Limb (tissue), 2 donors: Measurements from ENCODE around the gene ADGRV1.

Source experiments
- DNase-seq, 2 donors: peaks; one replicate each; pipeline ENCODE4 v3.0.0-alpha.2; 2016; ENCODE audit errors: extremely low spot score in 2 of 2

Gene ADGRV1

GRCh38 chr5:90871391-90871991 lies 312.9 kb downstream of the ADGRV1 start:
- peak in 1 of 2 donors; percentile 11 for DNase-seq

DNA sequence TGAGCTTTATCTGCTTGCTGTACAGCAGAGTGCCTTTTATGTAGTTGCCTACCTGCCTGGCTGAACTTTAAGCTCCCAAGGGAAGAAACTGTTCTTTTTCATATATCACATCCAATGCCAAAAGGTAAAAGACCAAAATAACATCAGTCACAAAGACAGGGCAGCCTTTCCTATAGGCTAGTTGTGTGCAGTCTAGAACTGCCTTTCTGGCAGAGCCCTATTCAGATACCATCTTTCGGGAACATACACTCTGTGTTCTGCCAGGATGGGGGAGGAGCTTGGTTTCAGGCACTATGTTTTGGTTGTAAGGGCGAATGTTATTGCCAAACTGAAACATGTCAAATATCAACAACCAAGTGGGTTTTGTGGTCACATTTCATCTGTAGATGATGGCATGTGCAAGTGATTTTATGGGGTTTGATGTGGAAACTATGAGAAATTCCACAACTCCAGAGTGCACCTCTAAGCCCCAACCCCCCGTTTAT lies 314.5 kb downstream of the ADGRV1 start:
- no peak for DNase-seq

GRCh38 chr5:90874066-90874465 lies 315.5 kb downstream of the ADGRV1 start:
- no peak for DNase-seq

- DNase-seq = no peak
These were observed 316.9 kb downstream of the ADGRV1 start for GRCh38 chr5:90875456-90875855.

- no peak for DNase-seq
These were observed 317.8 kb downstream of the ADGRV1 start for GRCh38 chr5:90876366-90876765.

- DNase-seq = no peak
These were observed 318.5 kb downstream of the ADGRV1 start for GRCh38 chr5:90877049-90877448.

- peak in 1 of 2 donors; percentile 34 for DNase-seq
These were observed 319.5 kb downstream of the ADGRV1 start for GRCh38 chr5:90878081-90878480.

GRCh38 chr5:90878549-90879196 lies 320.1 kb downstream of the ADGRV1 start:
- DNase-seq = no peak

DNA sequence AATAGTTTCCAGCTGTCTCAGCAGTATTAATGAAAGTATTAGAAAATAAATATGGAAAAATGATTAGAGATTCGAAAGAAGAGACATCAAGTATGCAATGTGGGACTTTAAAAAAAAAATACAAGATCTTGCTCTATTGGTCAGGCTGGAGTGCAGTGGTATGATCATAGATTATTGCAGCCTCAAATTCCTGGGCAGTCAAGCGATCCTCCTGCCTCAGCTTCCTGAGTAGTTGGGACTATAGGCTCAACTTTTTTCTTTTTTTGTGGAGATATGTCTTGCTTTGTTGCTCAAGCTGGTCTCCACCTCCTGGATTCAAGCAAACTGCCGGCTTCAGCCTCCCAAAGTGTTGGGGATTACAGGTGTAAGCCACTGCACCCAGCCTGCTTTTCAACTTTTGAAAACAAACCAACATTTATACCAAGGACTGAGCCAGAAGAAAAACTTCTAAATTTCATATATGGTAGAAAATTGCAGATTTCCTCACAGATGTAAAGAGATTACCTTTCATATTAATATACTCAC lies 323.1 kb downstream of the ADGRV1 start:
- no peak for DNase-seq

- no peak for DNase-seq
These were observed 323.9 kb downstream of the ADGRV1 start for GRCh38 chr5:90882448-90882847.

GRCh38 chr5:90885180-90885868 lies 326.7 kb downstream of the ADGRV1 start:
- DNase-seq = no peak

- DNase-seq = no peak
These were observed 327.8 kb downstream of the ADGRV1 start for GRCh38 chr5:90886381-90886780.

- no peak for DNase-seq
These were observed 330.1 kb downstream of the ADGRV1 start for GRCh38 chr5:90888511-90889324.

DNA sequence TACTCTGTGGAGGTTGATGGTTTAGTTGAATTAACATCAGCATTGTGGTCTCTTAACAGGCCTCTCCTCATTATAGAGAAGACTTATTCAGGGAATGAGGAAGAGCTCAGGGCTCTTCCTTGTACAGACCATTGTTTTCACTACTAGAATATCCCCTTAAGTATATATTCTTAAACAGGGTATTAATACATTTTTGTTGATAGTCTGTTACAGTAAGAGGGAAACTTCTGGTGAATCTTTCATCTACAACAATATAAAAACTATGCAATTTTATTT lies 330.7 kb downstream of the ADGRV1 start:
- no peak for DNase-seq

GRCh38 chr5:90890180-90890579 lies 331.6 kb downstream of the ADGRV1 start:
- no peak for DNase-seq

DNA sequence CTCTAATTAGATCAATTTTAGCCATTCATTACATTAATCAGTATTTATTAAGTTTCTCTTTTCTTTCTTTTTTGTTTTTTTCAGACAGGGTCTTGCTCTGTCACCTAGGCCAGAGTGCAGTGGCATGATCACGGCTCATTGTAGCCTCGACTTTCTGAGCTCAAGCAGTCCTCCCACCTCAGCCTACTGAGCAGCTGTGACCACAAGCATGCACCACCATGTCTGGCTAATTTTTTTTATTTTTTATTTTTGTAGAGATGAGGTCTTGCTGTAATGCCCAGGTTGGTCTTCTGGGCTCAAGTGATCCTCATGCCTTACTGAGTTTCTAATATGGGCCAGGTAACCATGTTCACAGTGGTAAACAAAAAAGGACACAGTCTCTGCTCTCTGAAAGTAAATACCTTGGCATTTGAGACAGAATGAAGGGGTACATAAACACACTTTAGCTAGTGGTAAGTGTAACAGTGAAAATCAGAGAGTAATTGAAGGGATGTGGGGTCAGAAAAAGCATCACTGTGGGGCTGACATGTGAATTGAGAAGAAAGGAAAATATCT lies 336.3 kb downstream of the ADGRV1 start:
- no peak for DNase-seq

DNA sequence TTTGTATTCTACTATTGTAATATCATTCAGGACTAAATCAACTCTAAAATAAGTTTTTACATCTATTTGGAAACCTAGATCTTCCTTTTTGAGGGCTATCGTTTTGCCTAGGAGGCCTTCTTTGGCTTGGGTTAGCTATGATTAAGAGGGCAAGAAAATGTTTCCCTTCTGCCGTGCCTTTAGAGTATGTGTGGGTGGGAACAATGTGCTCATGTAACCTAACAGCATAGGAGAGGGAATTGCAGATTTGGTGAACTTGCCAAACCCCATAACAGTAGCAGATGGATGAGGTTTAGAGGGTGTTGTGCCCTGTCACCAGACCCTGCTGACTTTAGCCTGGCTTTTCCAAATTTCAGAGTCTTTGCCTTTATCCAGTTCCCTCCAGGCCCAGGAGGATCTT lies 339.0 kb downstream of the ADGRV1 start:
- no peak for DNase-seq

DNA sequence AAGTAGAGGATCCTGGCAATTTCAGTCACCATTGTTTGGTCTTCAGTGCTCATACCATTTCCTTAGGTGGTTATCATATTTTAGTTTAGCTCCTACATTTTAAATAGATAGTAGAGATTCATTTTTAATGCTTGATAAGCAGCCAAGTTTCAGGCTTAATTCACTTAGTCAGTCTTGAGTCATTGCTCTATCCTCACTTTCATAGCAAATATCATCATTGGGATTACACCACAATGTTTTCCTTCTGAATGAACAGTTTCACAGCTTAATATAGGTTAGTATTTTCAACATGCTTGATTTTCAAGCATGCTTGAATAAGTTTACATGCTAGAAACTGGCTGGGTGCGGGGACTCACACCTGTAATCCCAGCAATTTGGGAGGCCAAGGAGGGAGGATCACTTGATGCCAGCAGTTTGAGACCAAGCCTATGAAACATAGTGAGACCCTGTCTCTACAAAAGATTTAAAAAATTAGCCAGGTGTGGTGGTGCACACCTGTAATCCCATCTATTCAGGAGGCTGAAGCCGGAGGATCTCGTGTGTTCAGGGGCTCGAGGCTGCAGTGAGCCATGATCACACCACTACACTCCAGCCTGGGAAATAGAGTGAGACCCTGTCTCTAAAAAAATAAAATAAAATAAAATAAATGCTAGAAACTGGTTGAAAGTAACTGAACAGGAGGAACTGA lies 339.9 kb downstream of the ADGRV1 start:
- no peak for DNase-seq

DNA sequence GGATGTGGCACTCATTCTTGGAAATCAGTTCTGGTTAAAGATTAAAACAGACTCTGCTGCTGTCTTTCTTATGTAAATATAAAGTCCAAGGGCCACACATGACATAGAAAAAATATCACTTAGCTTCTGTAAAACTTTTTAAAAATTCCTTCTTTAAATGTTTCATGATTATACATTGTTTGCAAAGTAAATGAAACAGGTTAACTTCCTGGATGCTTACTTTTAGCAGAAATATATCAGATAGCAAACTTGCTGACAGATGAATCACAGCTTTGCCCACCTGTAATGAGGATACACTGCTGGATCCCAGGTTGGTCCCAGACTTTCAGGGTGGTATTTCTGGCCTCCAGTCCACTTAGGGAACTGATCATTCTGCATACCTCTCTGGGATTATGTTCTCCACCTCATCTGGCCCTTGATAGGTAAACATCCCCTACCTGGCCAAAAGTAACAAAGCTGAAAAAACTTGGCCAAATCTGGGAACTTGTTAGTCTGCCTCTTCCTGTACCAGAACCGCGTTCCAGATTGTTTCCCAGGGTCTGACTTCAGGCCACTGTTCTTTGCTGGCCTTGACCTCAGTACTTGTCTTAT lies 340.5 kb downstream of the ADGRV1 start:
- DNase-seq = no peak

GRCh38 chr5:90901261-90901660 lies 342.7 kb downstream of the ADGRV1 start:
- DNase-seq = no peak

- DNase-seq = no peak
These were observed 343.6 kb downstream of the ADGRV1 start for GRCh38 chr5:90902170-90902569.
